Tibial artery (tissue), 4 donors: ENCODE measurements around the gene KCNN2.

Experiments
- DNase-seq, 2 donors: peaks; one replicate each; pipeline ENCODE4 v3.0.0-alpha.2; 2019
- H3K27ac ChIP-seq, 2 donors: fragments of 200-600 bp; sonication (generic) in 1 of 2; 1 replicate in 1 of 2; 2 replicates in 1 of 2; pipeline ENCODE4 v1.5.1; 2018 to 2019; ENCODE audit warnings: mild to moderate bottlenecking in 1 of 2
- H3K27me3 ChIP-seq, 2 donors: fragments of 200-600 bp; sonication (generic) in 1 of 2; one replicate each; pipeline versions ENCODE4 v1.5.1 to v1.6.0; 2016 to 2019
- H3K36me3 ChIP-seq, 3 donors: fragments of 200-600 bp; sonication (generic) in 2 of 3; one replicate each; pipeline ENCODE4 v1.5.1; 2016 to 2019; ENCODE audit warnings: mild to moderate bottlenecking in 2 of 3
- H3K4me1 ChIP-seq, 4 donors: fragments of 200-600 bp; sonication (generic) in 2 of 4; 1 replicate in 3 of 4; 2 replicates in 1 of 4; pipeline ENCODE4 v1.5.1; 2016 to 2019
- H3K4me3 ChIP-seq, 2 donors: fragments of 200-600 bp; sonication (generic) in 1 of 2; 1 replicate in 1 of 2; 2 replicates in 1 of 2; pipeline ENCODE4 v1.5.1; 2018 to 2019; ENCODE audit warnings: mild to moderate bottlenecking in 2 of 2
- H3K9me3 ChIP-seq, 3 donors: fragments of 200-600 bp; sonication (generic) in 1 of 3; one replicate each; pipeline ENCODE4 v1.5.1; 2016 to 2019
- intact Hi-C: fragments of 100-400 bp; cut with DNase I; formaldehyde crosslinking; loops from one replicate; pipeline ENCODE4 v1.15.0; 2023; ENCODE audit warnings: low total_unique reads
- TF ChIP-seq, protein P1 (sequence below), 2 experiments: fragments of 200-600 bp in 1 of 2; fragments of 450-650 bp in 1 of 2; IDR thresholded peaks; one replicate each; pipeline ENCODE4 v1.5.1; 2017 to 2019; ENCODE audit warnings: antibody characterized with exemption in 2 of 2, mild to moderate bottlenecking in 1 of 2, moderate library complexity in 1 of 2

The KCNN2 gene

DNA sequence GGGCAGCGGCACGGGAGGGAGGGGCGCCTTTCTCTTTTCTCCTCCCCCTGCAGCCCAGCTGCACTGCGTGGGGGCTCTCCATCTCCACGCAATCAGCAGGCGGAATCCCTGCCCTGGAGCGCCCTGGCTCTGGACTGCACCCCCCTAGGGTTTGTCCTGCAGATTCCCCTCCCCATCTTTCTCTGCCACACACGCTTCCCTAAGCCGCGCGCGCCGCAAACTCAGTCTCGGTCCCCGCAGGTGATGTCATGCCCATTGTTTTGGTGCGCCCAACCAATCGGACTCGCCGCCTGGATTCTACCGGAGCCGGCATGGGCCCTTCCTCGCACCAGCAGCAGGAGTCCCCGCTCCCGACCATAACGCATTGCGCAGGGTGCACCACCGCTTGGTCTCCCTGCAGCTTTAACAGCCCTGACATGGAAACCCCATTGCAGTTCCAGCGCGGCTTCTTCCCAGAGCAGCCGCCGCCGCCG is at the start of gene KCNN2:
Gene KCNN2 (plus strand): TSS at position 347 of the 473 bp plus-strand sequence. CDS start 70 bp downstream, at position 417.
- no peaks in the 10 kb centered on the region for H3K36me3 ChIP-seq
- H3K27me3 ChIP-seq, result peaks cover 0 to 46% of the 10 kb centered on the region in 2 donors
- H3K9me3 ChIP-seq, result no peaks in the 10 kb centered on the region
- H3K4me1 ChIP-seq, result peaks cover 0 to 36% (median 31%) of the 10 kb centered on the region in 4 donors
- TF ChIP-seq, protein P1, sequence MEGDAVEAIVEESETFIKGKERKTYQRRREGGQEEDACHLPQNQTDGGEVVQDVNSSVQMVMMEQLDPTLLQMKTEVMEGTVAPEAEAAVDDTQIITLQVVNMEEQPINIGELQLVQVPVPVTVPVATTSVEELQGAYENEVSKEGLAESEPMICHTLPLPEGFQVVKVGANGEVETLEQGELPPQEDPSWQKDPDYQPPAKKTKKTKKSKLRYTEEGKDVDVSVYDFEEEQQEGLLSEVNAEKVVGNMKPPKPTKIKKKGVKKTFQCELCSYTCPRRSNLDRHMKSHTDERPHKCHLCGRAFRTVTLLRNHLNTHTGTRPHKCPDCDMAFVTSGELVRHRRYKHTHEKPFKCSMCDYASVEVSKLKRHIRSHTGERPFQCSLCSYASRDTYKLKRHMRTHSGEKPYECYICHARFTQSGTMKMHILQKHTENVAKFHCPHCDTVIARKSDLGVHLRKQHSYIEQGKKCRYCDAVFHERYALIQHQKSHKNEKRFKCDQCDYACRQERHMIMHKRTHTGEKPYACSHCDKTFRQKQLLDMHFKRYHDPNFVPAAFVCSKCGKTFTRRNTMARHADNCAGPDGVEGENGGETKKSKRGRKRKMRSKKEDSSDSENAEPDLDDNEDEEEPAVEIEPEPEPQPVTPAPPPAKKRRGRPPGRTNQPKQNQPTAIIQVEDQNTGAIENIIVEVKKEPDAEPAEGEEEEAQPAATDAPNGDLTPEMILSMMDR (IDR thresholded peaks at IDR 0.05), result no peak
- no peak within 1 kb of the TSS for H3K27ac ChIP-seq
- intact Hi-C loops, result no loop called here
- peak within 1 kb of the TSS; percentile 43 to 54 for H3K4me3 ChIP-seq
- no peak for DNase-seq

DNA sequence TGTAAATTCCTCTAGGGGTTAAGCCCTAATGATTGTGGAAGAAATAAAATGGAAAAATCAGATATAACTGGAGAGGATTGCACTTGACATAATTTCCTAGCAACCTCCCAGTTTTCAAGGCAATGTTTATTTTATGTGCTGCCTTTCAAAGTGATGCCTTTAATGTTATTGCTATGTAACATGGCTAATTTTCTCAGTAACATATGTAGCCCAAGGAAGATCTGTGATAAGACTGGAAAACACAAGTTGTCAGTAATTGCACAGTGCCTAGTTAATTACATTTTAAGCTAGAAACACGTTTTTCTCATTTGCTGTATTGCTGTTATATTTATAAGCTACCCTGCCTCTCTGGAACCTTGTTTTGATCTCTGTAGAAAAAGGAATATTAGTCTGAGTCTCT is 49.2 kb upstream of the KCNN2 start:
- Histone ChIP-seq H3K27me3 (no peaks in the 10 kb centered on the region), H3K36me3 (no peaks in the 10 kb centered on the region), H3K4me3 (no peak overlapping the region), H3K9me3 (no peaks in the 10 kb centered on the region), H3K4me1 (no peaks in the 10 kb centered on the region), H3K27ac (no peak overlapping the region)
- no peak for DNase-seq
- intact Hi-C loops, result no loop called here
- TF ChIP-seq, protein P1 (IDR thresholded peaks at IDR 0.05), result no peak

DNA sequence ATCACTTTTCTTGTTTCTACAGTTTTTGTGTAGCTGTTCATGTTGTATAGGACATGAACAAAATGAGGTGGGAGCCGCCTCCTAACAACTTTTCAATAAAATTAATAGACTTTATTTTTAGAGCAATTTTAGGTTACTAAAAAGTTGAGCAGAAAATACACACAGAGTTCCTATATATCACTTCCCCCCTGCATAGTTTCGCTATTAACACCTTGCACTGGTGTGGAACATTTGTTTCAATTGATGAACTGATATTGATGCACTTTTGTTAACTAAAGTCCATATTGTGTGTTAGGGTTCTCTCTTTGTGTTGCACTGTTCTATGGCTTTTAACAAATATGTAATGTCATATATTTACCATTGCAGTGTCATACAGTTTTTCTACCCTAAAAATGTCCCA is 47.8 kb upstream of the KCNN2 start:
- H3K4me3 ChIP-seq, result no peak overlapping the region
- no peak for DNase-seq
- H3K27me3 ChIP-seq, result no peaks in the 10 kb centered on the region
- no peaks in the 10 kb centered on the region for H3K4me1 ChIP-seq
- no peaks in the 10 kb centered on the region for H3K36me3 ChIP-seq
- no peaks in the 10 kb centered on the region for H3K9me3 ChIP-seq
- H3K27ac ChIP-seq, result no peak overlapping the region
- intact Hi-C loops, result no loop called here
- TF ChIP-seq, protein P1 (IDR thresholded peaks at IDR 0.05), result no peak

DNA sequence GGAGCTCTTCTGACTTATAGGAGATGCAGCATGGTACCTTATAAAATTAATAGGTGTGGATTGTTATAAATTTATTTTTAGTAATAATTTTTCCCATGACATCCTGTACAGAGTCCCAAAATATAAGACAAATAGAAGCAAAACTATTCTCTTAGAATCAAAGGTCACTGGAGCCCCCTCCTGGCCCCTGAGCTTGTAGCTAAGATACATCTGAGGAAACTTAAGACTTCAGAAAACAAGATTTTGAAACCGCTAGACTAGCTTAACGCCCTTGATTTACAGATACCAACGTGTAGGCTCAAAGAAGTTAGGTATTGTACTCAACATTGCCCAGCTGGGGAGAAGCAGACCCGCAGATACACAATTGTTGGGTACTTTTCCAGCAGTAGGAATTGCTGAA is 45.7 kb upstream of the KCNN2 start:
- TF ChIP-seq, protein P1 (IDR thresholded peaks at IDR 0.05), result no peak
- Histone ChIP-seq H3K27ac (no peak overlapping the region), H3K36me3 (no peaks in the 10 kb centered on the region), H3K4me1 (no peaks in the 10 kb centered on the region), H3K4me3 (no peak overlapping the region), H3K27me3 (no peaks in the 10 kb centered on the region), H3K9me3 (no peaks in the 10 kb centered on the region)
- no peak for DNase-seq
- intact Hi-C loops, result no loop called here

DNA sequence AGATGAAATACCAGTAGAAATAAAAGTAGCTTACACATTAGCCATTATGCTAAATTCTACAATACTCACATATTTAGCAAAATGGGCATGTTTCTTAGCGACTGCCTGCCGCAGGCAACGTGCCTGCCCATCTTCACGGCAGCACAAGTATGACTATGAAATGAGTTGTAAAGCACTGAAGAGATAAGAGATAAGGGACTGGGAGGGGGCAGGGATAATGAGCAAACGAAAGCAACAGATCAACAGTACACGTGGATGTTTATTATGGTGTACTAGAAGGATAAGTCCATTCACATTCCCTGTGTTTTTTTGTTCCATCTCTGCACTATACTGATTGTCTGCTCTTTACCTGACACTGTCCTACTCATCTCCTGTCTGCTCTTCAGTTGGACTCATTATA is 44.1 kb upstream of the KCNN2 start:
- Histone ChIP-seq H3K4me1 (no peaks in the 10 kb centered on the region), H3K4me3 (no peak overlapping the region), H3K9me3 (no peaks in the 10 kb centered on the region), H3K27ac (no peak overlapping the region), H3K27me3 (no peaks in the 10 kb centered on the region), H3K36me3 (no peaks in the 10 kb centered on the region)
- TF ChIP-seq, protein P1 (IDR thresholded peaks at IDR 0.05), result no peak
- no peak for DNase-seq
- intact Hi-C loops, result no loop called here

DNA sequence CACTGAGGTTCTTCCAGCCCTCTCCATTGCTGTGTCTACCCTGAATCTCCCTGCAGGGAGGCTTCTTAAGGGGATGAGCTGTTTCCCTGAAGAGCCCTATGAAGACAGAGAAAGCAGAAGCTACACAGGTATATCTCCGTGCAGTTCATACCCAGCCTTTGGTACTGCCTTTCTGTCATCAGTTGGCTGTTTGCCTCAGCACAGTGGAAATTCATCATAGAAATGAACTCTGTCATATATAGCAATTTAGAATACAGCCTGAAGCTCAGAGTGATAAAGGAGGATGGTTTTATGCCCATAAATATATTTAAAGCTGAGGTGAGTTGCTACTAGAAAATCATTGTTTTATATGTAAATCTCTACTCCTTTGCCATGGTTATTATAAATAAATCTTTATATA is 42.6 kb upstream of the KCNN2 start:
- Histone ChIP-seq H3K36me3 (no peaks in the 10 kb centered on the region), H3K4me1 (no peaks in the 10 kb centered on the region), H3K27ac (no peak overlapping the region), H3K9me3 (no peaks in the 10 kb centered on the region), H3K4me3 (no peak overlapping the region), H3K27me3 (no peaks in the 10 kb centered on the region)
- intact Hi-C loops, result no loop called here
- TF ChIP-seq, protein P1 (IDR thresholded peaks at IDR 0.05), result no peak
- no peak for DNase-seq
